Esophagus squamous epithelium (tissue), 5 donors: Measurements from ENCODE around the gene CIZ1. TPM values are rescaled to one million over a fixed set of nuclear protein-coding genes. Genes with fewer than 3 reads are reported as not detected.

Experiments used
- DNase-seq: peaks from one replicate; lab custom pipeline; 2025; lab: John Stamatoyannopoulos, UW
- H3K27ac ChIP-seq, 4 donors: fragments of 200-600 bp; sonication (generic); one replicate each; pipeline ENCODE4 v1.5.1; 2016 to 2019; ENCODE audit warnings: mild to moderate bottlenecking in 1 of 4
- H3K27me3 ChIP-seq, 4 donors: fragments of 200-600 bp; sonication (generic); 1 replicate in 3 of 4; 2 replicates in 1 of 4; pipeline versions ENCODE4 v1.5.1 to v1.6.0; 2017 to 2021; ENCODE audit warnings: antibody characterized with exemption in 1 of 4
- H3K36me3 ChIP-seq, 3 donors: fragments of 200-600 bp; sonication (generic); one replicate each; pipeline ENCODE4 v1.5.1; 2016 to 2019
- H3K4me1 ChIP-seq, 3 donors: fragments of 200-600 bp; sonication (generic); one replicate each; pipeline ENCODE4 v1.5.1; 2017 to 2019
- H3K4me3 ChIP-seq, 4 donors: fragments of 200-600 bp; sonication (generic); 1 replicate in 3 of 4; 2 replicates in 1 of 4; pipeline ENCODE4 v1.5.1; 2016 to 2019; ENCODE audit warnings: mild to moderate bottlenecking in 2 of 4, moderate library complexity in 1 of 4
- H3K9me3 ChIP-seq, 3 donors: fragments of 200-600 bp; sonication (generic); one replicate each; pipeline ENCODE4 v1.5.1; 2016 to 2019
- POLR2A ChIP-seq, 4 donors: fragments of 450-650 bp; IDR thresholded peaks; one replicate each; pipeline ENCODE4 v1.6.1; 2017; ENCODE audit warnings: antibody characterized with exemption in 4 of 4, mild to moderate bottlenecking in 4 of 4, moderate library complexity in 3 of 4
- WGBS, 2 donors: methylation state at CpG; one replicate each; pipeline ENCODE4 v1.1.5; 2018; 5-methylcytosine and 5-hydroxymethylcytosine counted together
- intact Hi-C: fragments of 100-400 bp; cut with DNase I; formaldehyde crosslinking; loops from one replicate; pipeline ENCODE4 v1.15.0; 2022
- total RNA-seq, 4 donors: library from RNA; depleted of rRNA; stranded (reverse); fragments of >200 nt; gene quantifications; one replicate each; pipeline ENCODE4 v1.1.0, GENCODE V29; 2016
- TF ChIP-seq, protein P1 (sequence below), 6 experiments: fragments of 450-650 bp in 4 of 6; fragments of 200-600 bp in 2 of 6; sonication (generic) in 2 of 6; IDR thresholded peaks; one replicate each; pipeline ENCODE4 v1.5.1; 2016 to 2019; ENCODE audit warnings: antibody characterized with exemption in 6 of 6, mild to moderate bottlenecking in 4 of 6, moderate library complexity in 4 of 6
- donor health status: DM: yes; HTN: yes; CAD: no.

The CIZ1 gene
- total RNA-seq, 4 donors from 2014 or later: 31.0 to 74.6 (median 43.7) TPM

- H3K4me3 ChIP-seq: no peak overlapping the region
- H3K9me3 ChIP-seq: no peaks in the 10 kb centered on the region
- H3K4me1 ChIP-seq: peaks cover 0 to 22% (median 4%) of the 10 kb centered on the region in 3 donors
- WGBS, 2 donors: 87 to 100% methylated on average over 3 to 7 of the region's 18 CpGs
- no peak overlapping the region for H3K27ac ChIP-seq
- H3K36me3 ChIP-seq: peaks cover 38 to 93% (median 44%) of the 10 kb centered on the region in 3 donors
- TF ChIP-seq, protein P1, sequence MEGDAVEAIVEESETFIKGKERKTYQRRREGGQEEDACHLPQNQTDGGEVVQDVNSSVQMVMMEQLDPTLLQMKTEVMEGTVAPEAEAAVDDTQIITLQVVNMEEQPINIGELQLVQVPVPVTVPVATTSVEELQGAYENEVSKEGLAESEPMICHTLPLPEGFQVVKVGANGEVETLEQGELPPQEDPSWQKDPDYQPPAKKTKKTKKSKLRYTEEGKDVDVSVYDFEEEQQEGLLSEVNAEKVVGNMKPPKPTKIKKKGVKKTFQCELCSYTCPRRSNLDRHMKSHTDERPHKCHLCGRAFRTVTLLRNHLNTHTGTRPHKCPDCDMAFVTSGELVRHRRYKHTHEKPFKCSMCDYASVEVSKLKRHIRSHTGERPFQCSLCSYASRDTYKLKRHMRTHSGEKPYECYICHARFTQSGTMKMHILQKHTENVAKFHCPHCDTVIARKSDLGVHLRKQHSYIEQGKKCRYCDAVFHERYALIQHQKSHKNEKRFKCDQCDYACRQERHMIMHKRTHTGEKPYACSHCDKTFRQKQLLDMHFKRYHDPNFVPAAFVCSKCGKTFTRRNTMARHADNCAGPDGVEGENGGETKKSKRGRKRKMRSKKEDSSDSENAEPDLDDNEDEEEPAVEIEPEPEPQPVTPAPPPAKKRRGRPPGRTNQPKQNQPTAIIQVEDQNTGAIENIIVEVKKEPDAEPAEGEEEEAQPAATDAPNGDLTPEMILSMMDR (IDR thresholded peaks at IDR 0.05): no peak
- TF ChIP-seq POLR2A (IDR thresholded peaks at IDR 0.05): no peak
- intact Hi-C loops: no loop called here
- H3K27me3 ChIP-seq: no peaks in the 10 kb centered on the region
- no peak for DNase-seq
Observed at GRCh38 chr9:128166169-128166568, 25.2 kb downstream of the CIZ1 start.

- Histone ChIP-seq H3K27ac (no peak overlapping the region), H3K9me3 (no peaks in the 10 kb centered on the region), H3K4me3 (no peak overlapping the region), H3K36me3 (peaks cover 33 to 75% (median 34%) of the 10 kb centered on the region in 3 donors), H3K27me3 (no peaks in the 10 kb centered on the region), H3K4me1 (peaks cover 8 to 36% (median 11%) of the 10 kb centered on the region in 3 donors)
- TF ChIP-seq POLR2A (IDR thresholded peaks at IDR 0.05): no peak
- TF ChIP-seq, protein P1 (IDR thresholded peaks at IDR 0.05): no peak
- WGBS, 2 donors: 64 to 69% methylated on average over 12 of the region's 14 CpGs
- intact Hi-C loops: no loop called here
- no peak for DNase-seq
Observed at GRCh38 chr9:128164307-128164885, 27.0 kb downstream of the CIZ1 start.

DNA sequence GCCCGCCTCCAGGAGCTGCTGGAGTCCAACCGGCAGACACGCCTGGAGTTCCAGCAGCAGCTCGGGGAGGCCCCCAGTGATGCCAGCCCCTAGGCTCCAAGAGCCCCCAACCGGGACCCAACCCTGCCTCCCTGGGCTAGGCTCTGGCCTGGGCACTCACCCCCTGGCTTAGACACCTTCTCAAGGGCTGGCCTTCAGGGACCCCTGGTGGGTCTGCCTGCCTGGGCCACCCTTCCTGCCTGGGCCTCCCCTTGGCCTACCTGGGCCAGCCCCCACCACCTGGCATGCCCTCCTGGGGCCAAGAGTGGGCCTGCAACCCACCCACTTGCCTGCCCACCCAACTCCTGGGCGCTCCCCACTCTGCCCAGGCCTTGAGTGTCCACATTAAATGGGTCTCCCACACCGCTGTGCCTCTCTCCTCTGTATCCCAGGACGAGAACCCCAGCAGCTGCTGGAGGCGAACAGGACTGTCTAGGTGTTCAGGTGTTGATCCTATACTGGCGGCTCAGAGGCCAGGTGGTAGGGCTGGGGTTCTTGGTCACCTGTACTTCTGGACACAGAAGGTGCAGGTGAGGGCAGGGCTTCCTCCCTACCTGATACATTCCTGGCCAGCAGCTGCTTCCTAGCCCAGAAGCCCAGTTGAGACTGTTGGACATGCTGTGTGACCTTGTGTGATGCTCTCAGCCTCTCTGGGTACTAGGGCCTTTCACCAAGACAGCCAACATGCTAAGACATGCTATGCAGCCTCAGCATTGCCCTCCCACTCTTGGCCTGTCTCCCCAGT lies 27.7 kb downstream of the CIZ1 start:
- no peak overlapping the region for H3K27ac ChIP-seq
- intact Hi-C loops: no loop called here
- peaks cover 28 to 68% (median 29%) of the 10 kb centered on the region in 3 donors for H3K36me3 ChIP-seq
- WGBS, 2 donors: 95% methylated on average over 6 of the region's 10 CpGs; no CpG with 5 or more reads in 1 of the 2 donors
- no peak overlapping the region for H3K4me3 ChIP-seq
- no peak for TF ChIP-seq POLR2A (IDR thresholded peaks at IDR 0.05)
- TF ChIP-seq, protein P1 (IDR thresholded peaks at IDR 0.05): no peak
- H3K4me1 ChIP-seq: peaks cover 11 to 41% (median 15%) of the 10 kb centered on the region in 3 donors
- no peaks in the 10 kb centered on the region for H3K9me3 ChIP-seq
- DNase-seq: no peak
- no peaks in the 10 kb centered on the region for H3K27me3 ChIP-seq

DNA sequence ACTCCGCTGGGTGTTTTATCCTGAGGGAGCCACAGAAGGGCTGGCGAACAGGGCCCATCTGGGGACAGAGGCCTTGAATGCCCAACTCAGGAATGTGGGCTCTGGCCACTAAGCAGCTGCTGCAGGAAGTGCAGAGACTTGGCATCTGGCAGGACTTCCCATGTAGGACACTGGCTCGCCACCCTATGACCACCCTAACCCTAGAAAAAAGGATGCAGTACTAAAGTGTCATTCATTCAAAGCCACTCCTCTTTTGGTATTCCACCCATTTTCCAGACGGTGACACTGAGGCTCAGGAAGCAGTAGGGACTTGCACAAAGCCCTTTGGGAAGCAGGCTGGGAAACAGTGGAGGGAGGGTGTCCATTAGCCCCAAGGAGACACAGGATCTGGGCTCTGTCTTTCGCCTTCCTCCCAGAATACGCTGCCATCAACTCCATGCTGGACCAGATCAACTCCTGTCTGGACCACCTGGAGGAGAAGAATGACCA lies 28.3 kb downstream of the CIZ1 start:
- no peak for DNase-seq
- Histone ChIP-seq H3K27ac (no peak overlapping the region), H3K4me3 (no peak overlapping the region), H3K36me3 (peaks cover 27 to 62% (median 29%) of the 10 kb centered on the region in 3 donors), H3K4me1 (peaks cover 11 to 41% (median 15%) of the 10 kb centered on the region in 3 donors), H3K9me3 (no peaks in the 10 kb centered on the region), H3K27me3 (no peaks in the 10 kb centered on the region)
- intact Hi-C loops: no loop called here
- WGBS, 2 donors: 86 to 93% methylated on average over 2 to 6 of the region's 6 CpGs
- TF ChIP-seq, protein P1 (IDR thresholded peaks at IDR 0.05): no peak
- no peak for TF ChIP-seq POLR2A (IDR thresholded peaks at IDR 0.05)
